ENCODE measurements around the gene STAT5B. TPM values are rescaled to one million over a fixed set of nuclear protein-coding genes. Genes with fewer than 3 reads are reported as not detected.

STAT5B gene
- total RNA-seq, 1 experiment from 2014 or later = 36.4 TPM

GRCh38 chr17:42183741-42184711 lies 92.2 kb downstream of the STAT5B start:
- H3K4me3 Mint-ChIP-seq = peak overlapping the region; percentile 80
- H3K9me3 Mint-ChIP-seq = no peaks in the 10 kb centered on the region
- ATAC-seq (peak; percentile 60), DNase-seq (ENCODE audit: low spot score) (peak; percentile 88)
- H3K36me3 Mint-ChIP-seq = no peaks in the 10 kb centered on the region
- no peak overlapping the region for H3K27ac Mint-ChIP-seq
- H3K4me1 Mint-ChIP-seq = peaks cover 28% of the 10 kb centered on the region
- ChIA-PET CTCF (interaction anchor here (0.6 to 7.3 kb wide), 24 partner anchors 10 to 500 kb away, joined by 3 to 55 read pairs (median 3); partner anchors contain the start of genes GHDC, KAT2A, NKIRAS2 and RAB5C), POLR2A (interaction anchor here (0.6 kb wide), 1 partner anchor 239 kb away, joined by 3 read pairs; the partner anchor contains the start of gene CAVIN1)
- peaks cover 70% of the 10 kb centered on the region for H3K27me3 Mint-ChIP-seq (ENCODE audit: low read depth)
- TF ChIP-seq NFYB (CRISPR knock-in tag; conservative IDR thresholded peaks at IDR 0.05; ENCODE audit: low read depth) = no peak; the same call in 1 of the 2 replicates
- TF ChIP-seq PRRX2 (CRISPR knock-in tag; IDR thresholded peaks at IDR 0.05) = no peak
- peak; percentile 92 for TF ChIP-seq E2F5 (CRISPR knock-in tag; IDR thresholded peaks at IDR 0.05)
- TF ChIP-seq STAT6 (CRISPR knock-in tag; conservative IDR thresholded peaks at IDR 0.05; ENCODE audit: low read depth) = no peak
- 0 out of 2 replicates have a peak, but pooled peaks have one; percentile 83 for TF ChIP-seq E2F4 (CRISPR knock-in tag; IDR thresholded peaks at IDR 0.05; ENCODE audit: borderline replicate concordance, low read depth)
- TF ChIP-seq FOXP1 (CRISPR knock-in tag; IDR thresholded peaks at IDR 0.05; ENCODE audit: borderline replicate concordance) = peak; percentile 99
- no peak for TF ChIP-seq ZNF512 (CRISPR knock-in tag; IDR thresholded peaks at IDR 0.05; ENCODE audit: borderline replicate concordance)
- TF ChIP-seq TP53 (CRISPR knock-in tag; IDR thresholded peaks at IDR 0.05) = peak; percentile 97
- TF ChIP-seq USF2 (CRISPR knock-in tag; IDR thresholded peaks at IDR 0.05) = peak; percentile 59
- TF ChIP-seq ZNF281 (CRISPR knock-in tag; IDR thresholded peaks at IDR 0.05) = peak; percentile 95
- TF ChIP-seq ZNF671 (CRISPR knock-in tag; IDR thresholded peaks at IDR 0.05) = no peak
- TF ChIP-seq ATF3 (CRISPR knock-in tag; conservative IDR thresholded peaks at IDR 0.05) = 0 out of 2 replicates have a peak, but pooled peaks have one; percentile 62
- no peak for TF ChIP-seq ATF6 (CRISPR knock-in tag; IDR thresholded peaks at IDR 0.05)
- no peak for TF ChIP-seq ZNF396 (CRISPR knock-in tag; IDR thresholded peaks at IDR 0.05; ENCODE audit: borderline replicate concordance)
- TF ChIP-seq ZNF416 (CRISPR knock-in tag; IDR thresholded peaks at IDR 0.05) = no peak
- no peak for TF ChIP-seq GTF2I (CRISPR knock-in tag; conservative IDR thresholded peaks at IDR 0.05)
- 0 out of 2 replicates have a peak, but pooled peaks have one; percentile 87 for TF ChIP-seq CBFB (CRISPR knock-in tag; IDR thresholded peaks at IDR 0.05; ENCODE audit: low read depth)
- peak; percentile 63; the same call in 1 of the 2 replicates for TF ChIP-seq CREM (CRISPR knock-in tag; IDR thresholded peaks at IDR 0.05)
- peak; percentile 38 for TF ChIP-seq GABPB1 (CRISPR knock-in tag; IDR thresholded peaks at IDR 0.05)
- peak; percentile 31; the same call in 1 of the 2 replicates for TF ChIP-seq ZNF121 (CRISPR knock-in tag; IDR thresholded peaks at IDR 0.05)
